Testis (tissue), 3 donors: ENCODE measurements around the gene THAP4. TPM values are rescaled to one million over a fixed set of nuclear protein-coding genes. Genes with fewer than 3 reads are reported as not detected.
A peak's percentile ranks its signal among the peaks of the same experiment; 100 is the strongest.

ENCODE experiments used
- DNase-seq: peaks from one replicate; pipeline ENCODE4 v3.0.0-alpha.2; 2019
- H3K27ac ChIP-seq, 2 donors: fragments of 200-600 bp; sonication (generic); one replicate each; pipeline ENCODE4 v1.5.1; 2019
- H3K27me3 ChIP-seq: fragments of 200-600 bp; sonication (generic); one replicate; pipeline ENCODE4 v1.5.1; 2019
- H3K36me3 ChIP-seq: fragments of 200-600 bp; sonication (generic); one replicate; pipeline ENCODE4 v1.5.1; 2017; ENCODE audit warnings: low read depth; ENCODE audit errors: missing control alignments
- H3K4me1 ChIP-seq: fragments of 200-600 bp; sonication (generic); one replicate; pipeline ENCODE4 v1.5.1; 2019
- H3K4me3 ChIP-seq, 2 donors: fragments of 200-600 bp; sonication (generic); one replicate each; pipeline ENCODE4 v1.5.1; 2017 to 2019
- H3K9me3 ChIP-seq: fragments of 200-600 bp; sonication (generic); one replicate; pipeline ENCODE4 v1.5.1; 2017
- CTCF ChIP-seq, 3 experiments: fragments of 450-650 bp in 2 of 3; fragments of 200-600 bp in 1 of 3; sonication (generic) in 1 of 3; IDR thresholded peaks; one replicate each; pipeline ENCODE4 v1.5.1; 2016 to 2019; ENCODE audit warnings: antibody characterized with exemption in 3 of 3, mild to moderate bottlenecking in 2 of 3, moderate library complexity in 1 of 3
- POLR2A ChIP-seq: fragments of 450-650 bp; IDR thresholded peaks from one replicate; pipeline ENCODE4 v1.6.1; 2017; ENCODE audit warnings: antibody characterized with exemption, mild to moderate bottlenecking, moderate library complexity
- WGBS, 2 donors: methylation state at CpG; one replicate each; pipeline ENCODE4 v1.1.5; 2018; 5-methylcytosine and 5-hydroxymethylcytosine counted together
- intact Hi-C: fragments of 100-400 bp; cut with DNase I; formaldehyde crosslinking; loops from one replicate; pipeline ENCODE4 v1.15.1; 2023; ENCODE audit warnings: low total_unique reads
- polyA plus RNA-seq: library from polyadenylated mRNA; stranded (reverse); fragments of 350-450 nt; fragmentation: Illumina TruSeq; extraction: RNeasy Lipid Tissue Mini Kit (QIAGEN cat#74804); gene quantifications from one replicate; pipeline ENCODE4 v1.2.3, GENCODE V29; 2014; ENCODE audit warnings: low read depth, low replicate concordance; ENCODE audit not compliant: insufficient read depth
- total RNA-seq, 2 donors: library from RNA; depleted of rRNA; stranded (reverse); fragments of >200 nt; gene quantifications; one replicate each; pipeline ENCODE4 v1.2.3, GENCODE V29; 2016

The THAP4 gene
- total and polyA plus RNA-seq, 3 donors from 2014 or later, result 61.3 to 73.5 (median 73.5) TPM

GRCh38 chr2:241636182-241637017 is 558 bp downstream of the THAP4 start:
- intact Hi-C loops, result no loop called here
- peak overlapping the region; percentile 27 to 99 for H3K27ac ChIP-seq
- TF ChIP-seq CTCF (IDR thresholded peaks at IDR 0.05), result no peak
- no peak for TF ChIP-seq POLR2A
- peak; percentile 54 for DNase-seq
- H3K4me3 ChIP-seq, result peak overlapping the region; percentile 97
- no peaks in the 10 kb centered on the region for H3K36me3 ChIP-seq
- WGBS, 2 donors, result 1% methylated on average over 24 to 62 of the region's 97 CpGs
- H3K27me3 ChIP-seq, result no peaks in the 10 kb centered on the region
- no peaks in the 10 kb centered on the region for H3K9me3 ChIP-seq
- peaks cover 12% of the 10 kb centered on the region for H3K4me1 ChIP-seq

GRCh38 chr2:241635756-241636155 is 1.2 kb downstream of the THAP4 start:
- no peak for TF ChIP-seq POLR2A
- no peak for TF ChIP-seq CTCF (IDR thresholded peaks at IDR 0.05)
- Histone ChIP-seq H3K36me3 (no peaks in the 10 kb centered on the region), H3K4me3 (peak overlapping the region; percentile 97), H3K4me1 (peaks cover 12% of the 10 kb centered on the region), H3K27ac (peak overlapping the region; percentile 27 to 99), H3K9me3 (no peaks in the 10 kb centered on the region), H3K27me3 (no peaks in the 10 kb centered on the region)
- no peak for DNase-seq
- intact Hi-C loops, result no loop called here
- WGBS, 2 donors, result 7 to 10% methylated on average over 6 of the region's 6 CpGs

- WGBS, 2 donors, result 95 to 100% methylated on average over 3 to 17 of the region's 17 CpGs
- Histone ChIP-seq H3K4me3 (no peak overlapping the region), H3K9me3 (no peaks in the 10 kb centered on the region), H3K27ac (no peak overlapping the region), H3K4me1 (peaks cover 6% of the 10 kb centered on the region), H3K27me3 (no peaks in the 10 kb centered on the region), H3K36me3 (no peaks in the 10 kb centered on the region)
- intact Hi-C loops, result no loop called here
- no peak for DNase-seq
- no peak for TF ChIP-seq POLR2A
Observed at GRCh38 chr2:241633561-241633960, 3.4 kb downstream of the THAP4 start.

- no peaks in the 10 kb centered on the region for H3K36me3 ChIP-seq
- no peaks in the 10 kb centered on the region for H3K27me3 ChIP-seq
- 94 to 95% methylated on average over 33 to 39 of the region's 39 CpGs for WGBS, 2 donors
- intact Hi-C loops, result no loop called here
- H3K9me3 ChIP-seq, result no peaks in the 10 kb centered on the region
- H3K4me1 ChIP-seq, result peaks cover 6% of the 10 kb centered on the region
- DNase-seq, result no peak
- H3K27ac ChIP-seq, result no peak overlapping the region
- TF ChIP-seq CTCF (IDR thresholded peaks at IDR 0.05), result no peak
- TF ChIP-seq POLR2A, result no peak
- no peak overlapping the region for H3K4me3 ChIP-seq
Observed at GRCh38 chr2:241632478-241633325, 4.3 kb downstream of the THAP4 start.

GRCh38 chr2:241629762-241630435 is 7.1 kb downstream of the THAP4 start:
- no peaks in the 10 kb centered on the region for H3K4me1 ChIP-seq
- H3K4me3 ChIP-seq, result no peak overlapping the region
- DNase-seq, result no peak
- TF ChIP-seq CTCF (IDR thresholded peaks at IDR 0.05) (no peak), POLR2A (no peak)
- intact Hi-C loops, result no loop called here
- H3K36me3 ChIP-seq, result no peaks in the 10 kb centered on the region
- no peaks in the 10 kb centered on the region for H3K9me3 ChIP-seq
- 75 to 82% methylated on average over 11 of the region's 11 CpGs for WGBS, 2 donors
- no peak overlapping the region for H3K27ac ChIP-seq
- H3K27me3 ChIP-seq, result no peaks in the 10 kb centered on the region
